Spleen (tissue), 7 donors: ENCODE measurements around the gene TRIP6.

Experiments
- POLR2A ChIP-seq, 3 donors: fragments of 450-650 bp; IDR thresholded peaks; one replicate each; pipeline ENCODE4 v1.5.1; 2017; ENCODE audit warnings: antibody characterized with exemption in 3 of 3, mild to moderate bottlenecking in 1 of 3
- POLR2AphosphoS5 ChIP-seq, 3 donors: sonication (generic); formaldehyde crosslinking; IDR thresholded peaks; one replicate each; pipeline ENCODE4 v1.5.1; 2017; ENCODE audit warnings: antibody characterized with exemption in 3 of 3
- TF ChIP-seq, protein P1 (sequence below), 11 experiments: fragments of 200-600 bp in 7 of 11; fragments of 450-650 bp in 4 of 11; sonication (generic) in 4 of 11; IDR thresholded peaks in 8 of 11; conservative IDR thresholded peaks in 3 of 11; 1 replicate in 7 of 11; 2 replicates in 4 of 11; pipeline versions ENCODE4 v1.4.0 to v1.8.0; 2016 to 2021; ENCODE audit warnings: antibody characterized with exemption in 11 of 11, inconsistent platforms in 4 of 11, mild to moderate bottlenecking in 1 of 11
- donor health status: DM: no; HTN: no; CAD: no; lungs with moderate emphysema.
- donor health status: DM: no; HTN: no; CAD: no.
- donor health status: DM: no; HTN: no; CAD: no.

DNA sequence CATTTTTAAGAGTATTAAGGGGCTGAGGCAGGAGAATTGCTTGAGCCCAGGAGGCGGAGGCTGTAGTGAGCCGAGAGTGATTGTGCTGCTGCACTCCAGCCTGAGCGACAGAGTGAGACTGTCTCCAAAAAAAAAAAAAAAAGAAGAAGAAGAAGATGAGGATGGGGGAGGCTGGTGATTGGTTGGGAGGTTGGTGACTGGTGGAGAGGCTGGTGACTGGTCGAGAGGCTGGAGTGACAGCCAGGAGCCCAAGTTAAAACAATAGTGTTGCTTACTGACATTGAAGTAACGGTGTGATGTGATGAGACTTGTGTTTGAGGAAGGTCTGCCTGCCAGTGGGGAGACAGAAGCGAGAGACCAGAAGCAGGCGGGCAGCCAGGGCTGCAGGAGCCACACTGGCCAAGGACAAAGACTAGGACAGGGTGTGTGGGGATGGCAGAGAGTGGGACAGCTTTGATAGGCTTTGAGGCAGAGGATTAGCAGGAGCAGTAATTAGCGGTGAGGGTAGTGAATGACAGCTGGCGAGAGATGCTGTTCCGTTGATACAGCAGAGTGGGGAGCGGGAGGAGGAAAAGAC, 12.6 kb downstream of the TRIP6 start:
- TF ChIP-seq, protein P1, sequence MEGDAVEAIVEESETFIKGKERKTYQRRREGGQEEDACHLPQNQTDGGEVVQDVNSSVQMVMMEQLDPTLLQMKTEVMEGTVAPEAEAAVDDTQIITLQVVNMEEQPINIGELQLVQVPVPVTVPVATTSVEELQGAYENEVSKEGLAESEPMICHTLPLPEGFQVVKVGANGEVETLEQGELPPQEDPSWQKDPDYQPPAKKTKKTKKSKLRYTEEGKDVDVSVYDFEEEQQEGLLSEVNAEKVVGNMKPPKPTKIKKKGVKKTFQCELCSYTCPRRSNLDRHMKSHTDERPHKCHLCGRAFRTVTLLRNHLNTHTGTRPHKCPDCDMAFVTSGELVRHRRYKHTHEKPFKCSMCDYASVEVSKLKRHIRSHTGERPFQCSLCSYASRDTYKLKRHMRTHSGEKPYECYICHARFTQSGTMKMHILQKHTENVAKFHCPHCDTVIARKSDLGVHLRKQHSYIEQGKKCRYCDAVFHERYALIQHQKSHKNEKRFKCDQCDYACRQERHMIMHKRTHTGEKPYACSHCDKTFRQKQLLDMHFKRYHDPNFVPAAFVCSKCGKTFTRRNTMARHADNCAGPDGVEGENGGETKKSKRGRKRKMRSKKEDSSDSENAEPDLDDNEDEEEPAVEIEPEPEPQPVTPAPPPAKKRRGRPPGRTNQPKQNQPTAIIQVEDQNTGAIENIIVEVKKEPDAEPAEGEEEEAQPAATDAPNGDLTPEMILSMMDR (IDR thresholded peaks at IDR 0.05 in 8 of 11, conservative IDR thresholded peaks at IDR 0.05 in 3 of 11), result no peak
- TF ChIP-seq POLR2A (IDR thresholded peaks at IDR 0.05) (no peak), POLR2AphosphoS5 (IDR thresholded peaks at IDR 0.05) (no peak)
